Transverse colon (tissue), 4 donors: ENCODE results near the gene FAM120AOS. TPM values are rescaled to one million over a fixed set of nuclear protein-coding genes. Genes with fewer than 3 reads are reported as not detected.

Source experiments
- DNase-seq: peaks from one replicate; pipeline ENCODE4 v3.0.0-alpha.2; 2019
- H3K27ac ChIP-seq, 4 donors: fragments of 200-600 bp; sonication (generic); 2 replicates each; pipeline ENCODE4 v1.5.1; 2016 to 2018; ENCODE audit warnings: inconsistent platforms in 4 of 4
- H3K27me3 ChIP-seq: fragments of 200-600 bp; sonication (generic); 2 replicates; pipeline ENCODE4 v1.5.1; 2017; ENCODE audit warnings: inconsistent platforms
- H3K36me3 ChIP-seq, 4 donors: fragments of 200-600 bp; sonication (generic); 2 replicates each; pipeline ENCODE4 v1.5.1; 2017 to 2019; ENCODE audit warnings: inconsistent platforms in 4 of 4
- H3K4me1 ChIP-seq, 4 donors: fragments of 200-600 bp; sonication (generic); 2 replicates each; pipeline ENCODE4 v1.5.1; 2017 to 2020; ENCODE audit warnings: inconsistent platforms in 4 of 4
- H3K4me3 ChIP-seq, 4 donors: fragments of 200-600 bp; sonication (generic); 1 replicate in 1 of 4; 2 replicates in 3 of 4; pipeline versions ENCODE4 v1.5.1 to v1.6.1; 2017 to 2019; ENCODE audit warnings: inconsistent platforms in 4 of 4
- H3K9me3 ChIP-seq, 2 donors: fragments of 200-600 bp; sonication (generic); 2 replicates each; pipeline ENCODE4 v1.5.1; 2017 to 2019; ENCODE audit warnings: inconsistent platforms in 2 of 2
- EP300 ChIP-seq: sonication (generic); formaldehyde crosslinking; IDR thresholded peaks from one replicate; pipeline ENCODE4 v1.6.1; 2017; ENCODE audit warnings: antibody characterized with exemption, low read depth
- POLR2A ChIP-seq: fragments of 450-650 bp; IDR thresholded peaks from one replicate; pipeline ENCODE4 v1.6.1; 2016; ENCODE audit warnings: antibody characterized with exemption, mild to moderate bottlenecking, moderate library complexity
- POLR2AphosphoS5 ChIP-seq, 3 donors: sonication (generic); formaldehyde crosslinking; IDR thresholded peaks; one replicate each; pipeline ENCODE4 v1.6.1; 2016; ENCODE audit warnings: antibody characterized with exemption in 3 of 3
- WGBS, 2 donors: methylation state at CpG; one replicate each; pipeline ENCODE4 v1.1.5; 2018; ENCODE audit warnings: low coverage in 1 of 2; 5-methylcytosine and 5-hydroxymethylcytosine counted together
- in situ Hi-C, 4 donors: fragments of 200-750 bp; cut with MboI; loops; one replicate each; pipeline versions ENCODE4 v1.15.0 to v1.15.1; 2017; ENCODE audit warnings: low sequenced_read_pairs in 3 of 4, low pct_ligation_motif_present in 1 of 4, low pct_unique_long_range_greater_than_20kb in 1 of 4
- intact Hi-C: fragments of 100-400 bp; cut with DNase I; formaldehyde crosslinking; loops from one replicate; pipeline ENCODE4 v1.15.1; 2023; ENCODE audit warnings: low total_unique reads
- total RNA-seq, 4 donors: library from RNA; depleted of rRNA; stranded (reverse); fragments of >200 nt; gene quantifications; one replicate each; pipeline ENCODE4 v1.1.0, GENCODE V29; 2016
- TF ChIP-seq, protein P1 (sequence below), 5 experiments: fragments of 200-600 bp in 3 of 5; fragments of 450-650 bp in 2 of 5; sonication (generic) in 3 of 5; IDR thresholded peaks; 1 replicate in 2 of 5; 2 replicates in 3 of 5; pipeline ENCODE4 v1.5.1; 2016 to 2017; ENCODE audit warnings: antibody characterized with exemption in 5 of 5, inconsistent platforms in 3 of 5, mild to moderate bottlenecking in 2 of 5, moderate library complexity in 1 of 5

The FAM120AOS gene
- total RNA-seq, 4 donors from 2014 or later, result 68.9 to 108 (median 86.4) TPM

DNA sequence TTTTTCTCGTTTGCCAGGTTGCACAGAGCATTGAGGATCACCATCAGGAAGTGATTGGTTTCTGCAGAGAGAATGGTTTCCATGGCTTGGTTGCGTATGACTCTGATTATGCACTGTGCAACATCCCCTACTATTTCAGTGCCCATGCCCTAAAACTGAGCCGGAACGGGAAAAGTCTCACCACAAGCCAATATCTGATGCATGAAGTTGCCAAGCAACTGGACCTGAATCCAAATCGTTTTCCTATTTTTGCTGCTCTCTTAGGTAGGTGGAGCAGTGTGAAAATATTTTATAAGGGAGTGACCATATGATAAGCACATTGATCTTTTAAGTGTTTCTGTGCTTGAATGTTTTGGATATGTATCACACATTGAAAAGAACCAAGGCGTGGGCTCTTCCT, 17.7 kb upstream of the FAM120AOS start:
- H3K27ac ChIP-seq, result peak overlapping the region; percentile 87 to 91 (median 88)
- H3K9me3 ChIP-seq, result no peaks in the 10 kb centered on the region
- H3K36me3 ChIP-seq, result peaks cover 0 to 6% (median 0%) of the 10 kb centered on the region in 4 donors
- H3K4me1 ChIP-seq, result peaks cover 19 to 72% (median 49%) of the 10 kb centered on the region in 4 donors
- in situ Hi-C loops (no loop called here), intact Hi-C loops (no loop called here)
- no peak overlapping the region for H3K4me3 ChIP-seq
- TF ChIP-seq POLR2AphosphoS5 (IDR thresholded peaks at IDR 0.05), result no peak
- TF ChIP-seq, protein P1, sequence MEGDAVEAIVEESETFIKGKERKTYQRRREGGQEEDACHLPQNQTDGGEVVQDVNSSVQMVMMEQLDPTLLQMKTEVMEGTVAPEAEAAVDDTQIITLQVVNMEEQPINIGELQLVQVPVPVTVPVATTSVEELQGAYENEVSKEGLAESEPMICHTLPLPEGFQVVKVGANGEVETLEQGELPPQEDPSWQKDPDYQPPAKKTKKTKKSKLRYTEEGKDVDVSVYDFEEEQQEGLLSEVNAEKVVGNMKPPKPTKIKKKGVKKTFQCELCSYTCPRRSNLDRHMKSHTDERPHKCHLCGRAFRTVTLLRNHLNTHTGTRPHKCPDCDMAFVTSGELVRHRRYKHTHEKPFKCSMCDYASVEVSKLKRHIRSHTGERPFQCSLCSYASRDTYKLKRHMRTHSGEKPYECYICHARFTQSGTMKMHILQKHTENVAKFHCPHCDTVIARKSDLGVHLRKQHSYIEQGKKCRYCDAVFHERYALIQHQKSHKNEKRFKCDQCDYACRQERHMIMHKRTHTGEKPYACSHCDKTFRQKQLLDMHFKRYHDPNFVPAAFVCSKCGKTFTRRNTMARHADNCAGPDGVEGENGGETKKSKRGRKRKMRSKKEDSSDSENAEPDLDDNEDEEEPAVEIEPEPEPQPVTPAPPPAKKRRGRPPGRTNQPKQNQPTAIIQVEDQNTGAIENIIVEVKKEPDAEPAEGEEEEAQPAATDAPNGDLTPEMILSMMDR (IDR thresholded peaks at IDR 0.05), result no peak
- TF ChIP-seq POLR2A, result no peak
- no peak for TF ChIP-seq EP300
- no peak for DNase-seq
- WGBS, 2 donors, result 74 to 78% methylated on average over 5 to 6 of the region's 6 CpGs
- no peaks in the 10 kb centered on the region for H3K27me3 ChIP-seq

DNA sequence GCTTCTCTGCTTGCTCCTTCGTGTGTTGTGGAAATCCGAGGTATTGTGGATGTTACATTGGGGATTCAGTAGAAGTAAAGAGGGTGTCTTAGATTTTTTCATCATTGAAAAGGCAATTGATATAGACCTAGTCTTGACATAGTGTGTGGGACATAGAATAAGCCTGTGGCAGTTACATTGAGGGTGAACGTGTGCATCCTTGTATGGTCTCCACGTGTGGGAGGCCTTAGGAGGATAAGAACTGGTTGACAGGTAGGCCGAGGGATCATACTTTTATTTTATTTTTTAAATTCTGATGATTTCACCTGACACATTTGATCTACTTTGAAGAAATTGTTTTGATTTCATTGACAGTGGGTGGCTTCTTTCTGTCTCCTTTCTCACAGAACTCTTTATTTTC, 17.0 kb upstream of the FAM120AOS start:
- peak overlapping the region; percentile 87 to 91 (median 88) for H3K27ac ChIP-seq
- in situ Hi-C loops, result no loop called here
- no peak for DNase-seq
- 70% methylated on average over 4 to 5 of the region's 5 CpGs for WGBS, 2 donors
- TF ChIP-seq EP300 (no peak), POLR2A (no peak), POLR2AphosphoS5 (IDR thresholded peaks at IDR 0.05) (no peak)
- TF ChIP-seq, protein P1 (IDR thresholded peaks at IDR 0.05), result no peak
- intact Hi-C loops, result no loop called here
- peaks cover 24 to 72% (median 53%) of the 10 kb centered on the region in 4 donors for H3K4me1 ChIP-seq
- H3K9me3 ChIP-seq, result no peaks in the 10 kb centered on the region
- peak overlapping the region in 1 of 4 donors; percentile 5 for H3K4me3 ChIP-seq
- H3K36me3 ChIP-seq, result peaks cover 0 to 6% (median 0%) of the 10 kb centered on the region in 4 donors
- no peaks in the 10 kb centered on the region for H3K27me3 ChIP-seq

DNA sequence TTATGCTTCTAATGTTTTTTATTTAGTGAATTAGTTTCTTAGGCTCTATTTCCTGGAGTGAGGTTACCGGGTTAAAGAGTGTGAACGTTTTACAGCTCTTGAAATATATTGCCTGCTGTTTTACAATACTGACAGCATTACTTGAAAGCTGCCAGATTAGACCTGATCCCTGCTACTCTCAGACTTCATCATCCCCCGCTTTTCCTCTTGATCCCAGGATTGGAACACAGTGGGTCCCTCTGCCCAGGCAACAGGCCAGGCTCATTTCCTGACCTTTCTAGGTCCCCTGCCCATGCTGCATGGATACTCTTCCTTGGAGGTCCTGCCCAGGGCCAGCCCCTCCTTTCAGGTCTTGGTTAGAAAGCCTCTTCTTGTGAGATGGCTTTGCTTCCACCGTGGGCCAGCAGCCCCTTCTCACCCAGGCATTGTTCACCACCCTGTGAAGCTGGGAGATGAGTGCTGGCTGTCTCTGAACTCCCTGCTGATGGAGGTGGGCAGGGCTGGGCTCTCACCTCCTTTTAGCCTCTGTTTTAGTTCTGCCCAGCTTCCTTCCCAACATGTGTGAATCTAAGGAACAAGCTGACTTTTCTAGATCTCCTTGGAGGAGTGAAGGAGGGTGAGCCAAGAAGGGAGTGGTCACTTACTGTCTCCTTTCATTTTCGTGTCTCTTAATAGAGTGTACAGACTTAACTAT, 15.5 kb upstream of the FAM120AOS start:
- no peaks in the 10 kb centered on the region for H3K27me3 ChIP-seq
- peak; percentile 48 for DNase-seq
- intact Hi-C loops, result no loop called here
- in situ Hi-C loops, result no loop called here
- TF ChIP-seq POLR2AphosphoS5 (IDR thresholded peaks at IDR 0.05) (peak; percentile 25 to 88 (median 77)), EP300 (no peak), POLR2A (peak; percentile 81)
- TF ChIP-seq, protein P1 (IDR thresholded peaks at IDR 0.05), result no peak
- no peaks in the 10 kb centered on the region for H3K9me3 ChIP-seq
- 5 to 22% methylated on average over 3 to 5 of the region's 5 CpGs for WGBS, 2 donors
- H3K4me1 ChIP-seq, result peaks cover 35 to 86% (median 67%) of the 10 kb centered on the region in 4 donors
- H3K27ac ChIP-seq, result peak overlapping the region; percentile 87 to 91 (median 88)
- peak overlapping the region in 3 of 4 donors; percentile 2 to 35 (median 3) for H3K4me3 ChIP-seq
- peaks cover 0 to 6% (median 0%) of the 10 kb centered on the region in 4 donors for H3K36me3 ChIP-seq

DNA sequence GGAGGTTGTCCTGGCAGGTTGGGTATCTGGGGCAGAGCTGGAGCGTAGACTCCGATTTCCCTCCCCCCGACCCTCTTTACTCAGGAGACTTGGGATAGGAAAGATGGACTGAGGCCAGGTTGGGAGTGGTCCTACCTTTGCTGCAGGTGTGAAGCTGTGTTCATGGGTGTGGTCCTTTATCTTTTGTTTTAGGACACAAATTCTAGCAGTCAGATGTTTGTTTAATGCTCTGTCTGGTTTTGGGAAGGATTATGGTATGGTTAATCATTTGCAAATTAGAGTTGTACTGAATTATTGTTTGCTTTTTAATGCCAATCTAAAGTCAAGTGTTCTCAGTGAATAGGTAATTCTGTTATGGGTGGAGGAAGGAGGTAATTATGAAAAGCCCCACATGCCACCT, 14.1 kb upstream of the FAM120AOS start:
- in situ Hi-C loops (no loop called here), intact Hi-C loops (no loop called here)
- peak overlapping the region in 1 of 4 donors; percentile 35 for H3K4me3 ChIP-seq
- no peak for TF ChIP-seq EP300
- TF ChIP-seq, protein P1 (IDR thresholded peaks at IDR 0.05), result no peak
- no peak for TF ChIP-seq POLR2A
- peak in 2 of 3 donors; percentile 15 to 29 for TF ChIP-seq POLR2AphosphoS5 (IDR thresholded peaks at IDR 0.05)
- peak overlapping the region; percentile 87 to 91 (median 88) for H3K27ac ChIP-seq
- H3K36me3 ChIP-seq, result peaks cover 0 to 1% (median 0%) of the 10 kb centered on the region in 4 donors
- peak; percentile 63 for DNase-seq
- peaks cover 35 to 99% (median 74%) of the 10 kb centered on the region in 4 donors for H3K4me1 ChIP-seq
- 41 to 49% methylated on average over 3 of the region's 3 CpGs for WGBS, 2 donors
- no peaks in the 10 kb centered on the region for H3K9me3 ChIP-seq
- no peaks in the 10 kb centered on the region for H3K27me3 ChIP-seq
